ENCODE data around the gene SINHCAF. TPM values are rescaled to one million over a fixed set of nuclear protein-coding genes. Genes with fewer than 3 reads are reported as not detected.

SINHCAF gene
- total RNA-seq, 1 donor from 2014 or later, result 130 TPM

DNA sequence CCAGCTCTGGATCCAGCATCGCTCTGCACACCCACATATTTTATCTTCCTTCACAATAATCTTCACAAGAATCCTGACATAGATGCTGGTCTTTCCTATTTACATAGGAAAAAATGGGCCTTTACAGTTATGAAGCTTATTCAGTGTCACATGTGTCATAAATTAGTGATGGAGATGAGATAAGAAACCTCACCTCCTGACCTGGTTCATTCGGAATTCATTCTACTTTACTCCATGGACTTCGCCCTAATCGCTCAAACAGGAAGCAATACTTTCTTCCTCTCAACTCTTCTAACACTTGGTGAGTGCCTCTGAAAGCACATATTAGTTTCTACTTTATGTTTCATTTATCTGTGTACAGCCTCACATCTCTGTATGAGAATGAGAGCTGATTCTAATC, 12.0 kb upstream of the SINHCAF start:
- no peak for DNase-seq (ENCODE audit: low spot score)

DNA sequence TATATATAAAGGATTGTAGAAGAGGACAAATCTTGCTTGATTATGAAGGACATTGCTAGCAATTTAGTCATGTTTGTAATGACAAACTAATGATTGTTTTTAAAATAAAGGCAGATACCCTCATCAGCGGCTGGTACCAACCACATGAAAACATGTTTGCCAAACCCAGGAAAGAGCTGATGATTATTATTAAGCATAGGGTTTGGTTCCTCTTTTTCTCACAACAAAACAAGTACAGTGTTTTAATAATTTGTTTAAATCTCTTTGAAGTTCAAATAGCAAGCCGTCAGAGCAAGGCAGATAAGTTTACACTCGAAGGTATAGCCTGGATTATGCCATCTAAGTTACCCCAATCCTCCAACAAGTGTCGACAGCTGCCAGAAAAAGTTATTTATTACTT, 5.3 kb upstream of the SINHCAF start:
- DNase-seq (ENCODE audit: low spot score), result no peak

DNA sequence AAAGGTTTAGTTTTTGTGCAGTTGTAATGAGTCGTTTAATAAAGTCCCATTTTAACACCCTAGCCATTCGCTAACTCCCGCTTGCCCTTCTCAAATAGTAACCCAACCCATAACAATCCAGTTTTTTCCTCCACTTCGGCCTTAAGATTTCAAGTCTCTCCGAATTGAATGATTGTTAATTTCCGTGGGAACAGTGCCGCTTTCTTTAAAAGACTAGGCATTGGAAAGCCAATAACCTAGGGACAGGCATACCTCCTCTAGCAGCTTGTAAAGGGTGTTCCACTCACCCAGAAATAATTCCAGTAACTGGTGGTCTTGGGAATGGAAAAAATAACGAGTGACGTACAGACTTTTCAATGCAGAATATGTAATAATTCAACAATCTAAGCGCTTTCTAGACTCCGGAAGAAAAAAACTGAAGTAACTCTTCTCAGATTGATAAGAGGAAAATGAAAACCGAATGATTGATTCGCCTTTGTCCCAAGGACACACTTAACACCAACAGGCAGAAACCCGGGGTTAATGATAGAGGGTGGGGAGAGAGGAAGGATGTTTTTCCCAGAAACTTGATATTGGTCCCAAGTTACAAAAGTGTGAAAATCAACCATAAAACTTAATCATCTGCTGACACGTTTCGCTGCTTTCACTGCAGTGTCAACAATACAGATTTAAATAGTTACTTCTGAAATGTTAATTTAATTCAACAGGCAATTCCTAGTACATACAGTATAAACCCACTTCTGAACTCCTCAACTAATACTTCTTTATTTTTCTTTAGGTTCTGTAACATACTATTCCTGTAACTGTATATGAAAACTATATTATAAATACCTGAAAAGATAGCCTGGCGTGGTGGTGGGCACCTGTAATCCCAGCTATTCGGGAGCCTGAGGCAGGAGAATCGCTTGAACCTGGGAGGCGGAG, 1.0 kb upstream of the SINHCAF start:
- peak; percentile 37 for DNase-seq (ENCODE audit: low spot score)

DNA sequence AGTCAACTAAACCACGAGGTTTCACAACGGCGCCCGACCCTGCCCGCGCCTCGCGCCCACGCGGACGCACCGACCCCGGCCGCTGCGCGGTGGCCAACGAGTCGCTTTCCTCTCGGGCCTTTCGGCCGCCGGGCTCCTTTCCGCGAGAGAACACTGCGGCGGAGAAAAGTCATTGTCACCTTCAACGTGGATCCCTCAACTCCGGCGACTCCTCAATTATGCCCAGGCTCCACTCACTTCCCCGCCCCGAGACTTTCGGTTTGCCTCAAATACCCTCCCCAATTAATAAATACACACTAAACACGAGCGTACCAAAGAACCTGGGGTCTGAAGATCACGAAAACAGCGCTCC, 450 bp downstream of the SINHCAF start:
- DNase-seq (ENCODE audit: low spot score), result no peak

DNA sequence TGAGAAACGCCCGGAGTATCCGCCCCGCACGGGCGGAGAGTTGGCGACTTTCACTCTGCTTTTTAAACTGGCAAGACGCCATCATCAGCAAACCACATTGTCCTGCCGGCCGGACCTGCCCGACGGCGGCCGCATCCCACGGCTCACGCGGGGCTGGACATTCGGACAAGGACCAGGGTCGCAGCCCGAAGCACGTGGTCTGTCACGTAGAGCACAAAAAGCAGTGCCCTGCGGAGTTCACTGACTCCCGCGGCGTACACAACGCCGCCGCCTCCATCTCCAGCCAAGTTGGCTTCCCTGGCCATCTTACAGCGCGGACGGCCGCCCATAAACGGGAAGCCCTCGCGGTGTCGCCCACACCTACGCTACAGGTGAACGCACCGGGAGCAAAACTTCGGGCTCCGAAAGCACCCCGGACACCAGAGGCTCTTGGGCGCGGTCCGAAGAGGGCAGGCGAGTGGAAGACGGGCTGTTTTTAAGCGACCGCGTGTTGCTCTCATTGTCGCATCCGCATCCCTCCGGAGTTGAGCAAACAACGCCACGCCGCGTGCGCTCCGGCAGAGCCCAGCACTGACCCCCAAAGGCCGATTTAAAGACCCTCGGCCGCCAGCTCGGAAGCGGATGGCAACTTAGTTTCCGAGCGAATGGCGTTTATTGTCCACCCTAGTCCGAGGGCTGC, 966 bp downstream of the SINHCAF start:
- DNase-seq (ENCODE audit: low spot score), result peak; percentile 58

DNA sequence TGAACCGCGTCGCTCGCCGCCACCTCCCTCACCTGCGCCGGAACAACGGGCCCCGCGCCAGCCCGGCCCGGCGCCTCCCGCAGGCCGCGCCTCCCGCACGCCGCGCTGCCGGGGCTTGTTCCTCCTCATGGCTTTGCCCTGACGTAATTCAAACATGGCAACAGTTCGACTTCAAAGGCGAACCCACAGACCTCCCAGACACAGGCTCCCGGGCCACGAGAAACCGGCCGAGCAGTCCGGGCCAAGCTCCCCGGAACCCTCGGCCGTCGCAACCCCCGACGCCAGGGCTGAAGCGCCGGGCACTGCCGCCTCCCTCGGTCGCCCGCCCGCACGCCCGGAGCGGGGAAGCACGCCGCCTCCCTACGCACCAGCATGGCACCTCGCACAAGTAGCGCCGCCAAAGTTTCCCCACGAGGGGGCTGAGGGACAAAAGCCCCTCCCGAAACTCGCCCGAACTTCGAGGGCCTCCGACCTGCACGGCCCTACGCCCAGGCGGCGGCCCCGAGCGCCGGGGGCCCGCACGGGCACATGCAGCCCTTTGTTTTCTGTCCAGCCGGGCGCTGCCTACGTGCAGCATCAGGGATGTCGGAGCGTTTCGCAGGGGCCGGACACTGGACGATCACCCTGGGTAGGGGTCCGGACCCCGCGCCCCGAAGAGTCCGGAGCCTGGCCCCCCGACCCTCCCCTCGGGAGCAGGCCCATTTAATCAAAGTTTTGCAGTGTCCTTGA, 1.7 kb downstream of the SINHCAF start:
- peak; percentile 87 for DNase-seq (ENCODE audit: low spot score)

DNA sequence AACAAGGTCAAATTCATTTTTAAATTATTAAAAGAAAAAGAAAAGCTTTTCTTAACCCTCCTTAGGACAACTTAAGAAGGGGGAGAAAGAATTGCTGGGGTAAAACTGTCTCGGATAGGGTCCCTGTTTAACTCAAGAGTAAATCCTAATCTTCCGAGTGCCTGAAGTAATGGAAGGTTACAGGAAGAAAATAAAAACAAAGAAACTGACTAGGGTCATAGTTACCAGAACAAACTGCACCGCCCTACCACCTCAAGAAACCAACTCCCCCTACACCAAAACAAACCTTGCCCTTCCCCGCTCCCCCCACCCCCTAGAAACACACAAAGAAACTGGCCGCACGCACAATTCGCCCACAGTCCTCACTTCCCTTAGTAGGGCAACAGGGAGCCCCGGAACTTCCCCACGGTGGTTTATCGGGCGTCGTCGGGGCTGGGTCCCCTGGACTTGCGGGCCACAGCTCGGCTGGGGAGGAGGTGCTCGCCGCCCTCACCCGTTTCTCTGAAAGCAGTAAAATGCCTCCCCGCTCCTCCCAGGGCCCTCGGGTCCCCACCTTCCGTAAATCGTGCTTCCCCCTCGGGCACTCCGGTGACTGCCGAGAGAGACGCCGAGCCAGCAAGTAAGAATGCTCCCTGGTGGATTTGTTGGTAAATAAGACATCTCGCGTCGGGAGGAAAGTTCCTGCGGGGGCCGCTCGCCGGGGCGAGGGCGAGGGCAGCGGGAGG, 2.4 kb downstream of the SINHCAF start:
- DNase-seq (ENCODE audit: low spot score), result no peak

DNA sequence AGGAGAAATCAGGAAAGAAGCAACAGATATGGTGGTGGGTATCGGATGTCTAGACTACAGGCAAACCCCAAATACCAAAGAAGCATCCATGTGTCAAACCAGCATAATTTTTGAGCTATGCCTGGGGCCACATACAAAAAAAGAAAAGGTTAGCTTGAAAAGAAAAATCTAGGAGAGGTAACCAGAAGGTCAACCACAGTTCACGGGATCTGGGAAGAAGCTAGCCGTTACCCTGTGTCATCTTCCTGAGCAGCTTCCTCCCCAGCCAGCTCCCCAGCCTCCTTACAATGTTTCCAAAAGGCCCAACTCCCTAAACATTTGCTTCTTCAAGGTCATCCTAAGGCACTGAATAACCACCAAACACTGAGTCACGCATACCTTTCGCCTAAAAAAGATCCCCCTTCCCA, 3.1 kb downstream of the SINHCAF start:
- DNase-seq (ENCODE audit: low spot score), result peak; percentile 36

DNA sequence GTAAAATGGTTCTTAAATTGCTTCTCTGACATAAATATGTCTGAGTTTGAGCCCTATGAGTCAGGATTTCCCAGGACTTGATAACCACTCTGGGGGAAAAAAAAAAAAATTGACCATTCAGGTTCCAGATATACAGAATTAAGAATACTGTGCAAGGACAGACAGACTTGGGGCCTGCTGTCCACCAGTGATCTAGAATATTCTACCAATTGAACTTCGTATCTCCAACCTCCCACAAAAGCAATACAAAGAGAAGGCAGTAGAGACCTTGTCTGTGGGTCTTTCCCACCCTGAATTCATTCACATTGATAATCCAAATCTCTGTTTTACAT, 4.1 kb downstream of the SINHCAF start:
- peak; percentile 51 for DNase-seq (ENCODE audit: low spot score)

DNA sequence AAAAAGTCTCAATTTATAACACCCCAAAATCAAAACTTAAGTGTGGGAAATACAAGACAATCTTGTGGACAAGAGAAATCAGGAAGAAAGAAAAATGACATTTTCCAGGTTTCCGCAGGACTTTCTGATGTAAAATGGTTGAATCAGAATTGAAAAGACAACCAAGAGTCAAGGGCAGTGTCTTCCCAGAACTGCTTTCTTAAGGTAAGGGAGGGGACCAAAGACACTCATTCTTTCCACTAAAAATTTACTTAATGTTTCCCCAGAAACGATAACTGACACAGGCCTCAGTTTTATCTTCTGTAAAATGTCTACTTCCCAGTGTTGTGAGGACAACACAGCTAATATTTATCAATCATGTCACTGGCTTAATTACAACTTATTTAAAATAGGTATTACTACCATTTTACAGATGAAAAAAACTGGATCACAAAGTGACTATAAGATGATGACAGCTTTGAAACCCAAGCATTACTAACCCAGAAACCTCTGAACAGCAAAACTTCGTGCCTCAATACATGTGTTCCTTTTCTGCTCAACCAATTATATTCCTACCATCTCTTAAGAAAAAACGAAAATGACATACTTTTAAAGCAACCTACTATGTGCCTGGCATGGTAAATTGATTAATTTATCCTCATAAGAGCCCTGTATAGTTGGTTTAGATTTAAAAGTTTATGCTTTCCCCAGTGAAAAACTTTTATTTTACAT, 4.6 kb downstream of the SINHCAF start:
- DNase-seq (ENCODE audit: low spot score), result no peak

DNA sequence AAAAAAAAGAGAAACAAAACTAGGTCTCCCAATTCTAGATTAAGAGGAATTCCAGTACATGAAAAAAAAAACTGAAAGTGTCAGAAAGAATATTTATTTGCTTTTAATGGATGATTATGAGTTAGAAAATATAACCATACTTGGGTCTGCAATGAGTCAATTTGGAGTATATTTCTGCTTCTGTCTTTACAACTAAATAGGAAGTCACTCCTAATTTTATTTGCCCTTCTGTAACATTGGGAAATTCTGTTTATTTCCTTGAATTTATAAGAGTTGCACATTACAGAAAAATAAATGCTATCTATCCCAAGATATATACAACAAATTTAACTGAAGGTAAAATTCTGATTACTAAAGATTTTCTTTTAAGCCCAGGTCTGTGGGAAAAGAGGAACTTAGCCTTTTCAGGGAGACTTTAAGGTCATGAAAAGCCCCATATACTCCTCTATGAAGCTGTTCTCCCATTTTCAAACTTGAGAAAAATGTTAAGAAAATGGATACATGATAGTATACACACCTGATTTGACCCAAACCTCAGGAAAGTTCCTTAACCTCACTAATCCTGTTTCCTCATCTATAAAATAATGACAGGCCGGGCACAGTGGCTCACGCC, 7.2 kb downstream of the SINHCAF start:
- DNase-seq (ENCODE audit: low spot score), result no peak

DNA sequence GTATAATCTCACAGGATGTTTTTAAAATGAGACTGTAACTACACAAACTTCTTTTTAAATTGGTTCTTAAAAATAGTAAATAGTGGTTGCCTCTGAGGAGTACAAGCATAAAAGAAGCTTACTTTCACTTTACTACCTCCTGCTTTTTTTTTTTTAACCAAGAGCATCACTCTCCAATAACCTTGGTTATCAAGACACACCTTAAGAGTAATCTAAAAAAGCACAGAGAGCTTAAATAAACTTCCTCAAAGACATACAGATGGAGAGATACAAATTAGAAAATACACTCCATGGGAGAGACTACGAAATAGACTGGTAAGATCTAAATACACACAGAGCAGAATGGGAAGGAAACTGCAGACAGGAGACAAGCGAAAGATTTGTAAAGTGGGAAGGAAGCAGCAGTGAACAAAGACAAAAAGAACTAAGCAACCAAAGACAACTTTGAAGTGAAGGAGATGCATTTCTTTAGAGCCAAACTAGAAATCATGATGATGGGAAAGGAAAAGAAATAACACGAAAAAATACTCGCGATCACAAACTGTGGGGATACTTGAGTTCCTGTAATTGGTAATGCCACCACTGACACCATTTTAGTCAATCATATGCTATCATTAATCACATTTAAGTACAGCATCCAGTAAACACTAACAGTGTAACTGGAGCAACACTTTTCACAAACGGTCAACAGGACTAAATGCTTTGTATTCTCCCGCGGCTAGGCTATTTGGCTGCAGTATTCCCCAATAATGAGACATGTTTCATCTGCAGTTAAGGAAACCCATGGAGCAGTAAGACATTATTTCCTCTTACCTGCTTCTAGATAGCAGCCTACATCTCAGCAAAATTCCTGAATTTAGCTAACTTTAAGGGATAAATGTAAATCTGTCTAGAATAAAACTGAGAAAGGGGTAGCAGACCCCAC, 8.2 kb downstream of the SINHCAF start:
- DNase-seq (ENCODE audit: low spot score), result peak; percentile 52

DNA sequence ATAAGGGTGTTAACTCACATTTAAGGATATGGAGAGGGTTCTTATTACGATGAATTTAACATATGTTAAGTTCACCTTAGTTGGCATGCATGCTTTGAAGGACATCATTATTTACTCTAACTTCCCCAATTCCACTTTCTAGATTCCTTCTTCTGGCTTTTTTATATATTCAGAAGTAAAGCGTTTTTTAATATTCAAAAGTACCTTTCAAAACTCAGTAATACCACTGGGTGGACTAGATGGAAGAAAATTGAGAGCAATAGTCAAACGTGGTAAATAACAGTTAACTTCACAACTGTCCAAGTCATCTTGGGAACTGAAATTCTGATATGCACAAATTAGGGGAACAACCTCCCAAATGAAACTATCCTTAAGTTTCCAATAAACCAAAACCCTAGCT, 9.1 kb downstream of the SINHCAF start:
- DNase-seq (ENCODE audit: low spot score), result no peak

DNA sequence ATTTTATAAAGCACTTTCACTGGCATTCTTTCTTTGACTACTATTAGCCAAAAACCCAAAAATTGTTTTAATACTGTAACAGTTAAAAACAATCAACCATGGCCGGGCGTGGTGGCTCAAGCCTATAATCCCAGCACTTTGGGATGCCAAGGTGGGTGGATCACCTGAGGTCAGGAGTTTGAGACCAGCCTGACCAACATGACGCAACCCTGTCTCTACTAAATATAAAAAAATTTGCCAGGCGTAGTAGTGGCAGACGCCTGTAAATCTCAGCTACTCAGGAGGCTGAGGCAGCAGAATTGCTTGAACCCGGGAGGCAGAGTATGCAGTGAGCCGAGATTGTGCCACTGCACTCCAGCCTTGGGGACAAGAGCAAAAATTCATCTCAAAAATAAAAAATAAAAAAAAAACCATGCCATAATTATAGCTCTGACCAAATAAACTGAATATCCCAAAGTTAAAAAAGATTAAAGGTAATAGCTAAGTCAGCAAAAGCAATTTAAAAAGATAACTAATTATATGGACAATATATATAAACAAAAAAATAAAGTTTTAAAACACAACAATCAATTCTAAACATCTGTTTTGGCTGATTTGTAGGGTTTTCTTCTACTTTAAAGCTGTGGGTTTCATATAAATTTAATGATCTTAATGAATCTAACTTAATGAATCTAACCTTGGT, 10.0 kb downstream of the SINHCAF start:
- DNase-seq (ENCODE audit: low spot score), result no peak

DNA sequence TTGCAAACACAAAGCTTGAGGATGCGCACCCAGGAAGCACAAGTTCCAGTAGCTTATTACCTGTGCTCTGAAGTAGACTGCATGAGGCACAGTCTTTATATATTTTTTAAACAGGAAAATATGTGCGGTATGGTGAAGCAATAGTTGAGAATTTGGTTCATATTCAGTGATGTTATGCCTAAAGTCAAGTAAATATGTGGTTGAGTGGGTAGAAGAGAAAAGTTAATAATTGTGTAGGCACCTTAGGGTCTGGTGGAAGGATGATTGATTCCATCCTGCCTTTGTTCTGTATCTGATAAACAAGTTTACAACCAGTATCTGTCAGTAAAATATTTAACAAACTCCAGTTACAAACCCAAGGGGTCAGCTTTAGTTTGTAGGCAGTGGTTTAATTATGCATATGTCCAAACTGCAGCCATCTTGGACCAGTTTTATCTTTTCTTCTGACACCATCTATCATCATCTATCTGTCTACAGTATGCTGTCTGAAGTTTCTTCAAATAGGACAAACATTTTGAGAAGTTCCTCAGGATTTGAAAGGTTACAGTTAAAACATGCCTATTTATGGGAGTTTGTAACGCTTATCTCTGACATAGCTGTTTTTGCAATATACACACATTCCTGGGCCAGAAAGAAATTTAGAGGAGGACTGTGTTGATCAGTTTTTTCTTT, 10.8 kb downstream of the SINHCAF start:
- peak; percentile 70 for DNase-seq (ENCODE audit: low spot score)

DNA sequence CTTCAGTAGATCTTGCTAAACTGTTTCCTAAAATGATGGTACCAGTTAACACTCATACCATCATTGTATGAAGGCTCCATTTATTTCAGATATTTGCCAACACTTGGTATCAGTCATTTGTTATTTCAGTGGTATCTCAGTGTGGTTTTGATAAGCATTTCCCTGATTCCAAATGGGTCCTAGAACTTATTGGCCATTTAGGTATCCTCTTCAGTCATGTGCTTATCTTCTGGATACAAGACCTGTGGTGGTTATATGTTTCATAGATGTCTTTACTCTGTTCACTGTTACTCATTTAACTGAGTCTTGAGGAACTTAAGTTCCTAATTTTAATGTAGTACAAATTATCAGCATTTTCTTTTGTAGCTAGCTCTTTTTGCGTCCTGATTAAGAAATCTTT, 13.5 kb downstream of the SINHCAF start:
- DNase-seq (ENCODE audit: low spot score), result no peak

DNA sequence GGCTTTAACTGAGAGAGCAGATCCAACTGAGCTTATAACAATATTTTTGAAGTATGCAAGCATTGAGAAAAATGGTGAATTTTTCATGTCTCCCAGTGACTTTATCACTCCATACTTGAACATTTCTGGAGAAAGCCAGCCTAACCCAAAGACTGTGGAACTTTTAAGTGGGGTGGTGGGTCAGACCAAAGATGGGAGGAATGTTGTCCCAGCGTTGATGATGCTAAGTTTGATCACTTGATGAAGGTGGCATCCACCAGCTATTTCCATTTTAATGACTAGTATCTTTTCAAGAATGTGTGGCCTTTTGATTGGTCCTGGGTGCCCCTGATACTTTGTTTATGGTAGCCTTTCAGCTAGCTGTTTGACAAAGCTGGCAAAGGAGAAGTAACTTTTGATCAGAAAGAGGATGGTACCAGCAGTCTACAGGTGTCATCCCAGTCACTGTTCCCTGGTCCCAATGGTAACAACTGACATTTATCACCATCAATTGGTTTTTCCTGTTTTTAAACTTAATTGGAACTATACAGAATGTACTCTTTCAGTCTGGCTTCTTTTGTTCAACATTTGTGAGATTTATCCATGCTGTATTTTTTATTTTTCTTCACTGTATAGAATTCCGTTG, 14.2 kb downstream of the SINHCAF start:
- DNase-seq (ENCODE audit: low spot score), result no peak

DNA sequence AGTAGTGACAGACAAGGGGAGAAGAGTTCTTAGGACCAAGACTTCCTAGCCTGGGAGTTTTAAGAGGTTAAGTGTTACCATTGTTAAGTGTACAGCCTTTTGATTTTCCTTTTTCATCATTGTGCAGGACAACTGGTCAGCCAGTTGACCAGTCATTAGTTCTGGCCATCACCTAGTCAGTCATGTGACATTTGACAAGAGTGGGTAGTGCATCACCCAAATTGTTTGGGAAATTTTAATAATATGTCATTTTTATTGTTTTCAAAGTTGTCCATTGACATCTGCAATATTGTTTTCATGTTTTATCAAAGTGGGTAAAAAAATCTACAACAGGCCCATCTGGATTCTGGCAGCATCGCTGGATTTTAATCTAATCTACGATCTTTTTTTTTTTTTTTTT, 15.5 kb downstream of the SINHCAF start:
- no peak for DNase-seq (ENCODE audit: low spot score)
